ENCODE data around the gene FLT4.

FLT4 gene

GRCh38 chr5:180642181-180642775 is 7.1 kb downstream of the FLT4 start:
- DNase-seq (ENCODE audit: low read depth) = no peak

- no peak for DNase-seq (ENCODE audit: low read depth)
Measured at GRCh38 chr5:180641566-180641900, 7.9 kb downstream of the FLT4 start.

- DNase-seq (ENCODE audit: low read depth) = no peak
Measured at GRCh38 chr5:180640861-180641565, 8.4 kb downstream of the FLT4 start.

GRCh38 chr5:180640611-180640860 is 8.9 kb downstream of the FLT4 start:
- DNase-seq (ENCODE audit: low read depth) = no peak

- DNase-seq (ENCODE audit: low read depth) = no peak
Measured at GRCh38 chr5:180639741-180640610, 9.4 kb downstream of the FLT4 start.

GRCh38 chr5:180639287-180639686 is 10.1 kb downstream of the FLT4 start:
- no peak for DNase-seq (ENCODE audit: low read depth)

- no peak for DNase-seq (ENCODE audit: low read depth)
Measured at GRCh38 chr5:180637962-180638680, 11.3 kb downstream of the FLT4 start.

- no peak for DNase-seq (ENCODE audit: low read depth)
Measured at GRCh38 chr5:180636403-180637075, 12.9 kb downstream of the FLT4 start.

- DNase-seq (ENCODE audit: low read depth) = no peak
Measured at GRCh38 chr5:180636016-180636402, 13.4 kb downstream of the FLT4 start.

- DNase-seq (ENCODE audit: low read depth) = no peak
Measured at GRCh38 chr5:180633283-180634177, 15.9 kb downstream of the FLT4 start.

GRCh38 chr5:180632768-180633167 is 16.6 kb downstream of the FLT4 start:
- no peak for DNase-seq (ENCODE audit: low read depth)

GRCh38 chr5:180631549-180632383 is 17.6 kb downstream of the FLT4 start:
- DNase-seq (ENCODE audit: low read depth) = no peak

- DNase-seq (ENCODE audit: low read depth) = no peak
Measured at GRCh38 chr5:180630426-180630825, 19.0 kb downstream of the FLT4 start.

- DNase-seq (ENCODE audit: low read depth) = no peak
Measured at GRCh38 chr5:180629831-180630382, 19.5 kb downstream of the FLT4 start.

- DNase-seq (ENCODE audit: low read depth) = no peak
Measured at GRCh38 chr5:180628827-180629750, 20.3 kb downstream of the FLT4 start.

- no peak for DNase-seq (ENCODE audit: low read depth)
Measured at GRCh38 chr5:180628211-180628610, 21.2 kb downstream of the FLT4 start.

GRCh38 chr5:180627386-180628120 is 21.8 kb downstream of the FLT4 start:
- DNase-seq (ENCODE audit: low read depth) = no peak
